HG03378 (cell line): ENCODE data around the gene BFAR.
"Not testable (repeated sequence)": the region's sequence is repeated elsewhere in the genome, so short reads cannot be mapped to it uniquely, and the experiment has no call there.

Source experiments
- ATAC-seq: cut with Tn5 transposase; IDR thresholded peaks from one replicate; pipeline ENCODE4 v1.9.1; 2021; ENCODE audit warnings: mild to moderate bottlenecking, moderate library complexity; ENCODE audit not compliant: unreplicated experiment

The BFAR gene

DNA sequence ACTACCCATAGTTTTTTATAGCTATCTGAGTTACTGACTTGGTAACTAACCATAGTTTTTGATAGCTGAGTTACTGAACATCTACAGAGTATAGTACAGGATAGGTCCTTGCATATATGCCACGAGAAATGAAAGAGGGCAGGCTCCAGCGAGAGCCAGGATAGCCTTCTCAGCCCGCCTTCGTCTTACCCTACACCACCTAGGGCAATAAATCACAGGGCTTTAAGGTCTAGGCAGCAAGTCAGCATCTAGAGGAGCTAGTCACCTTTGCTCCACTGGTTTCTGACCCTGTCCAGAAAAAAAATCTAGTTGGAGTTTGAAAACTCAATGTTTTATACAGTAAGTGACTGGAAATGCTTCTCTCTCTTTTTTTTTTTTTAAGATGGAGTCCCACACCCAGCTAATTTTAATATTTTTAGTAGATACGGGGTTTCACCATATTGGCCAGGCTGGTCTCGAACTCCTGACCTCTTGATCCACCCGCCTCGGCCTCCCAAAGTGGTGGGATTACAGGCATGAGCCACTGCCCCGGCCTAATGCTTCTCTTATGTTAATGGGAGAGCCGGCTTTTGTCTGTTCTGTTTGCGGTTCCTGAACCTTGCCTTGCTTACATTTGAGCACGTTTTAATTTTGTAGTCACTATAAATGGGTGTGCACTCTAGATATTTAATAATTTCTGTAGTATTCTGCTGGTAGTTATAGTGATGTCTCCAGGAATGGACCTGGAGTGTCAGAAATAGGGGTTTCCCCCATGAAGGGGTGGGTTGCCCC lies 2.8 kb downstream of the BFAR start:
- no peak for ATAC-seq

GRCh38 chr16:14636179-14636950 lies 3.6 kb downstream of the BFAR start:
- not testable (repeated sequence) for ATAC-seq

DNA sequence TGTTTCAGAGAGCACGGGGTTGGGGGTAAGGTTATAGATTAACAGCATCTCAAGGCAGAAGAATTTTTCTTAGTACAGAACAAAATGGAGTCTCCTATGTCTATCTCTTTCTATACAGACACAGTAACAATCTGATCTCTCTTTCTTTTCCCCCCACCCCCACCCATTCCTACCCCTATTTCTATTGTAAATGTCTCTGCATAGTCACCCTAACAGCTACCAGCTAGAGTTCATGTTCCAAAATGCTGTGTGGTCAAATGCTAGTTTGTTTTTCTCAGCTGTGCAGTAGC lies 4.1 kb downstream of the BFAR start:
- not testable (repeated sequence) for ATAC-seq

DNA sequence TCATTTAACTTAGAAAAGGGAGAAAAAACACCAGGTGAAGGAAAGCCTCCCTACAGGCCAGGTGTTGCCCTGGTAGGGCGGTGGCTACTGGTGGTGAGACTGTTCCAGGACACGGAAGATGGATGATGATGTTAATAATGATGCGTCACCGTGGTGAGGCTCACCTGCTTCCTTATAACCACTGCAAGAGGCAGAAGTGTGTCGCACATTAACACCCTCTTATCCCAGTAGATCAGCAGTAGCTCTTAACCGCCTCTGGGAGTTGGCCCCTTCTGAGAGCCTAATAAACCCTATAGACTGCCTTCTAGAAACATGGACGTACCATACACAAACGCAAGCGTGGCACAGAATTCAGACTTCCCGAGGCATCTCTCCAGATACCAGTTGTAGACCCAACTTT lies 7.8 kb downstream of the BFAR start:
- no peak for ATAC-seq

- ATAC-seq = no peak
Measured at GRCh38 chr16:14641206-14641605, 8.5 kb downstream of the BFAR start.

DNA sequence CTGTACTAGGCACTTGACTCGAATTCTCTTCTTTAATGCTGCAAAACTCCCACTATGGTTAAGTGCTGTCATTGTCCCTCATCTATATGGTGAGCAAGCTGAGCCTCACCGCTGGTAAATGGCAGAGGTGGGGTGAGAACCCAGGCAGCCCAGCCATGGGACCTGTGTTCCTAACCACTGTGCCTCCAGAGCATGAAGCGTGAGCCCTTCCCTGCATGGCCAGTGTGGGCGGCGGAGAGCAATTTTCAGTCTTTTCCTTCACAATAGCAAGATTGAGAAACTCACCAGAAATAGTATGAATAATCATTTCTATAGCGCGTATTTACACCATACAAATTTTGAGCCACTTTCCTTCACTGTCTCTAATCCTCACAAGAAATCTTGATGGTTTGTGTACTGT lies 9.2 kb downstream of the BFAR start:
- no peak for ATAC-seq

- ATAC-seq = no peak
Measured at GRCh38 chr16:14649816-14650215, 17.1 kb downstream of the BFAR start.

DNA sequence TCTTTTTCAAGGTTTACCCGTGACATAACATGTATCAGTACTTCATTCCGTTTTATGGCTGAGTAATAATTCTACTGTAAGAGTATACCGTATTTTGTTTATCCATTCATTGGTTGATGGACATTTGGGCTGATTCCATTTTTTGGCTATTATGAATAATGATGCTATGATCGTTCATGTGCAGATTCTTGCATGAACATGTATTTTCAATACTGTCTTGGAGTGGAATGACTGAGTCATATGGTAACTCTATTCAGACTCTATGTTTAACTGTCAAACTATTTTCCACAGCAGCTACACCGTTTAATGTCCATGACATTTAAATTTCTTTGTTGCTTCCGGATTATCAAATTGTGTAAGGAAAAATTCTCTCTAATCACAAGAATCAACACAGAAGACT lies 17.9 kb downstream of the BFAR start:
- no peak for ATAC-seq

GRCh38 chr16:14652726-14653125 lies 20.0 kb downstream of the BFAR start:
- no peak for ATAC-seq

DNA sequence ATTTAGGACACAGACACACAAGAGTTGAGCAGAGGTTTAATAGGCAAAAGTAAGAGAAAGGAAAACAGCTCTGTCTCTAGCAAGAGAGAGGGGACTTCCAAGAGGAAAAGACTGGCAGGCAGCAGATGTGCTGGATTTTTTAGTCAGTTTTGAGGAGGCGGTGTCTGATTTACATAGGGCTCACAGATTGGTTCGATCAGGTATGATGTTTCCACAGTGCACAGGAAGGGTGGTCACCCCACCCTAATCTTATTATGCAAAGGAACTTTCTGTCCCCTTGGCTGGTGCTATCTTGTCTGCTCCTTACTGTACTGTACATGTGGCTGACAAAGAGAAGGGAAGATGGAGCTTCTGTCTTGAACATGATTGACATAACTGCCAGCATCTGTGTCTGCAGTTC lies 25.3 kb downstream of the BFAR start:
- ATAC-seq = peak; percentile 85

DNA sequence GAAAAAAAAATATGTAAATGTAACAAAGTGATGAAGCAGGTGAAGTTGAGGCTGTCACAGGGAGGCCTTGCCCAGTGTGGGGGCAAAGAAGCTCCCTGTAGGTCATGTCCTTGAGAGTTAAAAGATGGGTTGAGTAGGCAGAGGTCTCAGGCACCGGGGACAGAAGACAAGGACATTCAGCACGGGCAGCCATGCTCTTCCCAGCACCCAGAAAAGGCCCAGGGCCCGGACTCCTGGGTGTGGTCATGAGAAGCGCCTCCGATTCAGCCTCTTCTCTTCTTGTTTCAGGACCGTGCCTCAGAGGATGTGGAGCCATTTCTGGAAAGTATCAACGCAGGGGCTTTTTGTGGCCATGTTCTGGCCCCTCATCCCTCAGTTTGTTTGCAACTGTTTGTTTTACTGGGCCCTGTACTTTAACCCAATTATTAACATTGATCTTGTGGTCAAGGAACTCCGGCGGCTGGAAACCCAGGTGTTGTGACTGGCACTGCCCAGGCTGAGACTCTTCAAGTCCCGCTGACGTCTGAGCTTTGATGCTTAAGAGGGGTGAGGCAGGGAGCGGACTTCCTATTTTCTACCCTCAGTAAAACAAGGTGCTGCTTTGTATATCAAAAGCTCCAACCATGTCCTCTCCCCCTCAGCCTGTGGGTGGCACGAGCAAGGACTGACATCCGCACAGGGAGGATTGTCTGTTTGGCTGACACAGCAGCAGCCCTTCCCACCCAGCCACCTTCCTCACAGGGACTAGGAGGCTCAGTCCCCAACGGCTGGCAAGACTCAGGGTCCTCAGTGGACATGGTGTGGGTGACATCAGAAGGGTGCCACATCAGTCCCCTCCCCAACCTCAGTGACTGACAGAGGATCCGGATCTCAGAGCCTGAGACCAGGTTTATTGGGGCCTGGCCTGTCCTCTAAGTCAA lies 34.9 kb downstream of the BFAR start:
- no peak for ATAC-seq

DNA sequence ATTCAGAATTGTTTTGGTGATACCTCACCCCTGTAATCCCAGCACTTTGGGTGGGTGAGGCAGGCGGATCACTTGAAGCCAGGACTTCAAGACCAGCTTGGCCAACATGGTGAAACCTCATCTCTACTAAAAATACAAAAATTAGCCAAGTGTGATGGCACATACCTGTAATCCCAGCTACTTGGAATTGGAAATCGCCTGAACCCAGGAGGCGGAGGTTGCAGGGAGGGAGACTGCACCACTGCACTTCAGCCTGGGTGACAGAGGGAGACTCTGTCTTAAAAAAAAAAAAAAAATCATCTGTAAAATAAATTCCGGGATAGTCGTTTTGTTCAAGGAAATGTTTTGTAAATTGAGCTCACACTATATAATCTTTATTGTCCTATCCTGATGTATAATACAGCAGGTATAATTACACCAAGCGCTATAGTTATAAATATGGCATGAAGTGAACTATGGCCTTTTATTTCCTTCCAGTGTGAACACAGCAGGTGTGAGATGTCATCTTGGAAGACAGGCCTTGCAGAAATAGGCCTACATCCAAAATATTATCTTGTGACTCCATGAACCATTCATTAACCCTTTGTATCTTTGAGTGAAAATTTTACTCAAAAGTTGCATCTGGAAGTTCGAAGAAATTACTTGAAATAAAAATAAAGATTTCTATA lies 35.9 kb downstream of the BFAR start:
- ATAC-seq = no peak

- ATAC-seq = no peak
Measured at GRCh38 chr16:14669776-14670175, 37.0 kb downstream of the BFAR start.

DNA sequence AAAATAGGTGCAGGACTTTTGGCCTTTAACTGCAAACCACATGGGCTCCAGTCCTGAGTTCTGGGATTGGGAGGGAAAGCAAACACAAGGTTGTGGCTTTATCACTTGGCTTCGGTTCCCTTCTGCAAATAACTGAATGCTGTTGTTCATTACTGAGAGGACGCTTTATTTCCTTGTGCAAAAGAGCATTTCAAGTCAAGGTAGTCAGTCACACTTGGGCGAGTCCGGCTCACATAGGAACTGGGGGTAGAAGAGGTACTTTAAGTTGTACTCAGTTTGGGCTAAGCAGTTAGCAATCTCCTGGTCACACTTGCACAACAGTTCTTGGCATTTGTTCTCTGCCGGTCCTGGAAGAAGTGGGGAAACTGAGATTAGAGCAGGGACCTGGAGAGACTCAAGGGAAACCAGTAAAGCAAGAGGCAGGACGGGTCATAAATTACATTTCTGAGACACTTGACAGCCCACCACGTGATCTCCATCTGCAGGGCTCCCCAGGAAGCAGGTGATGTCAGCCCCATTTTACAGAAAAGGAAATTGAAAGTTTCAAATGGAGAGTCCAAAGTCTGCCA lies 39.7 kb downstream of the BFAR start:
- no peak for ATAC-seq

DNA sequence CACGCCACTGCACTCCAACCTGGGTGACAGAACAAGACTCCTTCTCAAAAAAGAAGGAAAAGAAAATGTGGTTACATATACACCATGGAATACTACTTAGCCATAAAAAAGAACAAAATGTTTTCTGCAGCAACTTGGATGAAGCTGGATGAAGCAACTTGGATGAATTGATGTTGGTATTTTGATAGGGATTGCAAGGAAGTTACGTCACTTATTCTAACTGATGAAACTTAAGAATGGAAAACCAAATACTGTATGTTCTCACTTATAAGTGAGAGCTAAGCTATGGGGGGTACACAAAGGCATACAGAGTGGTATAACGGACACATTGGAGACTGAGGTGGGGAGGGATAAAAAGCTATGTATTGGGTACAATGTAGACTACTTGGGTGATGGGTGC lies 43.9 kb downstream of the BFAR start:
- no peak for ATAC-seq

GRCh38 chr16:14677627-14678026 lies 44.9 kb downstream of the BFAR start:
- no peak for ATAC-seq

DNA sequence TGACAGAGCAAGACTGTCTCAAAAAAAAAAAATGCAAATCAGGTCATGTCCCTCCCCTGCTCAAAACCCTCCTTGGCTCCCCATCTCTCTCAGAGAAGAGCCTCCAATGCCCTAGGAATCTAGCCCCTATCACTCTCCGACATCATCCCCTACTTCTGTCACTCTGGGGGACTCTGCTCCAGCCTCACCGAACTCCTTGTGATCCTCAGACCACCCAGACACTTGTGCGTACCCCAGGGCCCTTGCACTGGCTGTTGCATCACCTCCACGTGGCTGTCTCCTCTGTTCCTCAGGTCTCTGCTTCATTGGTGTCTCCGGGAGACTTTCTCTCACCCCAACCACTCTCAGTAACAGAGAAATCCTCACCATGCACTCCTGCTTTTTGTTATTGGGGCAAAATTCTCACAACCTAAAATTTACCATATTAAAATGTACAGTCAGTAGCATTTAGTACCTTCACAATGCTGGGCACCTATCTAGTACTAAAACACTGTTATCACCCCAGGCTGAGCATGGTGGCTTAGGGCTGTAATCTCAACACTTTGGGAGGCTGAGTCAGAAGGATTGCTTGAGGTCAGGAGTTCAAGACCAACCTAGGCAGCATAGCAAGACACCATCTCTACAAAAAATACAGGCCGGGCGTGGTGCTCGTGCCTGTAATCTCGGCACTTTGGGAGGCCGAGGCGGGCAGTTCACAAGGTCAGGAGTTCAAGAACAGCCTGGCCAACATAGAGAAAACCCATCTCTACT lies 46.2 kb downstream of the BFAR start:
- ATAC-seq = no peak

GRCh38 chr16:14680396-14680795 lies 47.6 kb downstream of the BFAR start:
- not testable (repeated sequence) for ATAC-seq

GRCh38 chr16:14681115-14681514 lies 48.4 kb downstream of the BFAR start:
- ATAC-seq = no peak

DNA sequence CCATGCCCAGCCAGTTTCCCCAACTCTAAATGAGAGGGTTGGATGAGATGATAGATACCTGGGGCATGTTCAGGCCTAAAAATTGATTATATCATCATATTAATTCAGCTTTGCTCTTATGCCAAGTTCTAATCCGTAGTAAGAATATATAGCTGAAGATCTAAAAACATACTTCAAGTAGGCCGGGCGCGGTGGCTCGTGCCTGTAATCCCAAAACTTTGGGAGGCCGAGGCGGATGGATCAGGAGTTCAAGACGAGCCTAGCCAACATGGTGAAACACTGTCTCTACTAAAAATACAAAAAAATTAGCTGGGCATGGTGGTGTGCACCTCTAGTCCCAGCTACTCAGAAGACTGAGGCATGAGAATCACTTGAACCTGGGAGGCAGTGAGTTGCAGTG lies 49.4 kb downstream of the BFAR start:
- no peak for ATAC-seq
